ENCODE results near the gene YJEFN3.

DNA sequence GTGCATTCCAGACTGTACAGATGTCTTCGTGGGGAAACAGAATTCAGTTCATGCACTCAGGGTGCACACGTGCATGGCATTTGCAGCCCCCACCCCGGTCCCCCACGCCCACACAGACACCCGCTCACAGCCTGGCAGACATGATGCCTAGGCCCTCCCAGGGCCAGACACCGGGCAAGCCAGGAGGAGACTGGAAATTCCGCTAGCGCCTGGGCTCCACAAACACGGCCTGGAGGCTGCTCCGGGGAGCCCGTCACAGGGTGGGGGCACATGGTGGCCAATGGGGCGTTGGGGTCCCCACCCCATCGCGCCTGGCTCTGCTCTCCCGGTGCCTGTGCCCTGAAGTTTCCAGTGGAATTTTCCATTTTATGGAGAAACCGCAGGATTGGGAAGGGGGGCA, 12.9 kb downstream of the YJEFN3 start:
- TF ChIP-seq POLR2AphosphoS5 (IDR thresholded peaks at IDR 0.05; ENCODE audit: low read depth, low read length), result no peak
- TF ChIP-seq, protein P1, sequence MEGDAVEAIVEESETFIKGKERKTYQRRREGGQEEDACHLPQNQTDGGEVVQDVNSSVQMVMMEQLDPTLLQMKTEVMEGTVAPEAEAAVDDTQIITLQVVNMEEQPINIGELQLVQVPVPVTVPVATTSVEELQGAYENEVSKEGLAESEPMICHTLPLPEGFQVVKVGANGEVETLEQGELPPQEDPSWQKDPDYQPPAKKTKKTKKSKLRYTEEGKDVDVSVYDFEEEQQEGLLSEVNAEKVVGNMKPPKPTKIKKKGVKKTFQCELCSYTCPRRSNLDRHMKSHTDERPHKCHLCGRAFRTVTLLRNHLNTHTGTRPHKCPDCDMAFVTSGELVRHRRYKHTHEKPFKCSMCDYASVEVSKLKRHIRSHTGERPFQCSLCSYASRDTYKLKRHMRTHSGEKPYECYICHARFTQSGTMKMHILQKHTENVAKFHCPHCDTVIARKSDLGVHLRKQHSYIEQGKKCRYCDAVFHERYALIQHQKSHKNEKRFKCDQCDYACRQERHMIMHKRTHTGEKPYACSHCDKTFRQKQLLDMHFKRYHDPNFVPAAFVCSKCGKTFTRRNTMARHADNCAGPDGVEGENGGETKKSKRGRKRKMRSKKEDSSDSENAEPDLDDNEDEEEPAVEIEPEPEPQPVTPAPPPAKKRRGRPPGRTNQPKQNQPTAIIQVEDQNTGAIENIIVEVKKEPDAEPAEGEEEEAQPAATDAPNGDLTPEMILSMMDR (IDR thresholded peaks at IDR 0.05), result no peak
